HL-60/S4 (cell line): Measurements from ENCODE around the gene ESRRG.
"Not testable (repeated sequence)": the region's sequence is repeated elsewhere in the genome, so short reads cannot be mapped to it uniquely, and the experiment has no call there.

Experiments
- in situ Hi-C: fragments of 300-500 bp; cut with MboI; formaldehyde crosslinking; loops from 2 replicates; pipeline ENCODE4 v1.14.3; 2022; ENCODE audit warnings: low sequenced_read_pairs

Gene ESRRG

GRCh38 chr1:216705676-216706075, 17.6 kb downstream of the ESRRG start:
- in situ Hi-C loops, result no loop called here

- in situ Hi-C loops, result not testable (repeated sequence)
Observed at GRCh38 chr1:216704065-216704464, 19.2 kb downstream of the ESRRG start.

GRCh38 chr1:216702170-216702569, 21.1 kb downstream of the ESRRG start:
- in situ Hi-C loops, result no loop called here

- in situ Hi-C loops, result no loop called here
Observed at GRCh38 chr1:216700779-216701178, 22.4 kb downstream of the ESRRG start.

- in situ Hi-C loops, result no loop called here
Observed at GRCh38 chr1:216691710-216692109, 31.5 kb downstream of the ESRRG start.

GRCh38 chr1:216690603-216691002, 32.6 kb downstream of the ESRRG start:
- in situ Hi-C loops, result no loop called here

GRCh38 chr1:216688127-216688657, 35.0 kb downstream of the ESRRG start:
- in situ Hi-C loops, result no loop called here

GRCh38 chr1:216686860-216687766, 36.1 kb downstream of the ESRRG start:
- in situ Hi-C loops, result no loop called here

GRCh38 chr1:216682752-216683151, 40.5 kb downstream of the ESRRG start:
- in situ Hi-C loops, result no loop called here

GRCh38 chr1:216679108-216679507, 44.1 kb downstream of the ESRRG start:
- in situ Hi-C loops, result no loop called here

GRCh38 chr1:216670118-216670883, 52.9 kb downstream of the ESRRG start:
- in situ Hi-C loops, result no loop called here

- in situ Hi-C loops, result no loop called here
Observed at GRCh38 chr1:216666441-216666840, 56.8 kb downstream of the ESRRG start.

- in situ Hi-C loops, result no loop called here
Observed at GRCh38 chr1:216665856-216666255, 57.4 kb downstream of the ESRRG start.

GRCh38 chr1:216665406-216665805, 57.8 kb downstream of the ESRRG start:
- in situ Hi-C loops, result no loop called here

GRCh38 chr1:216662681-216663080, 60.5 kb downstream of the ESRRG start:
- in situ Hi-C loops, result no loop called here

- in situ Hi-C loops, result no loop called here
Observed at GRCh38 chr1:216660561-216660960, 62.7 kb downstream of the ESRRG start.

GRCh38 chr1:216653001-216653400, 70.2 kb downstream of the ESRRG start:
- in situ Hi-C loops, result no loop called here

GRCh38 chr1:216651826-216652418, 71.3 kb downstream of the ESRRG start:
- in situ Hi-C loops, result no loop called here

- in situ Hi-C loops, result no loop called here
Observed at GRCh38 chr1:216643176-216643575, 80.1 kb downstream of the ESRRG start.

- in situ Hi-C loops, result no loop called here
Observed at GRCh38 chr1:216641669-216642460, 81.4 kb downstream of the ESRRG start.

- in situ Hi-C loops, result no loop called here
Observed at GRCh38 chr1:216640100-216640499, 83.1 kb downstream of the ESRRG start.
